Stimulated activated CD4-positive, alpha-beta T cell treated with anti-CD3 and anti-CD28 coated beads, TNF-alpha, amount 100 ng/mL, for 48 hours (primary cell): Measurements from ENCODE around the gene MAML3.
A peak's percentile ranks its signal among the peaks of the same experiment; 100 is the strongest.

Experiments
- DNase-seq, 3 donors: peaks; one replicate each; pipeline ENCODE4 v3.0.0-alpha.2; 2020; ENCODE audit warnings: low read depth in 3 of 3

MAML3 gene

GRCh38 chr4:140153718-140154571 lies at the start of gene MAML3:
Gene MAML3, minus strand, starts transcription at chr4:140154184. Its CDS starts 857 bp downstream, at chr4:140153327.
- peak in 2 of 3 donors; percentile 73 to 76 for DNase-seq

GRCh38 chr4:140198942-140199341 lies 45.0 kb upstream of the MAML3 start:
- DNase-seq = no peak

GRCh38 chr4:140195806-140196205 lies 41.8 kb upstream of the MAML3 start:
- DNase-seq = no peak

GRCh38 chr4:140189805-140190204 lies 35.8 kb upstream of the MAML3 start:
- no peak for DNase-seq

- DNase-seq = no peak
Observed at GRCh38 chr4:140188975-140189374, 35.0 kb upstream of the MAML3 start.

- DNase-seq = no peak
Observed at GRCh38 chr4:140187316-140187695, 33.3 kb upstream of the MAML3 start.

GRCh38 chr4:140186651-140187315 lies 32.8 kb upstream of the MAML3 start:
- DNase-seq = no peak

GRCh38 chr4:140186082-140186438 lies 32.1 kb upstream of the MAML3 start:
- no peak for DNase-seq

GRCh38 chr4:140185412-140186081 lies 31.6 kb upstream of the MAML3 start:
- DNase-seq = no peak

- no peak for DNase-seq
Observed at GRCh38 chr4:140183270-140183669, 29.3 kb upstream of the MAML3 start.

- DNase-seq = no peak
Observed at GRCh38 chr4:140180577-140180976, 26.6 kb upstream of the MAML3 start.

- DNase-seq = no peak
Observed at GRCh38 chr4:140176735-140177134, 22.8 kb upstream of the MAML3 start.

- DNase-seq = no peak
Observed at GRCh38 chr4:140174543-140174942, 20.6 kb upstream of the MAML3 start.

- DNase-seq = no peak
Observed at GRCh38 chr4:140172960-140173359, 19.0 kb upstream of the MAML3 start.

- DNase-seq = no peak
Observed at GRCh38 chr4:140170299-140170698, 16.3 kb upstream of the MAML3 start.

- DNase-seq = no peak
Observed at GRCh38 chr4:140168936-140169335, 15.0 kb upstream of the MAML3 start.

GRCh38 chr4:140168474-140168873 lies 14.5 kb upstream of the MAML3 start:
- DNase-seq = no peak

GRCh38 chr4:140163029-140163810 lies 9.2 kb upstream of the MAML3 start:
- no peak for DNase-seq

GRCh38 chr4:140162596-140162995 lies 8.6 kb upstream of the MAML3 start:
- no peak for DNase-seq

GRCh38 chr4:140158365-140159030 lies 4.5 kb upstream of the MAML3 start:
- no peak for DNase-seq

- DNase-seq = no peak
Observed at GRCh38 chr4:140157341-140157740, 3.4 kb upstream of the MAML3 start.
